Bone marrow (tissue), 2 donors: ENCODE measurements around the gene TREH.
A peak's percentile ranks its signal among the peaks of the same experiment; 100 is the strongest.

Experiments used
- DNase-seq, 2 donors: peaks; one replicate each; lab custom pipeline; 2025; lab: John Stamatoyannopoulos, UW

TREH gene

GRCh38 chr11:118666371-118666770 is 13.1 kb downstream of the TREH start:
- DNase-seq = no peak

GRCh38 chr11:118663902-118664301 is 15.5 kb downstream of the TREH start:
- DNase-seq = no peak

GRCh38 chr11:118663381-118663780 is 16.1 kb downstream of the TREH start:
- DNase-seq = no peak

GRCh38 chr11:118662401-118663271 is 16.8 kb downstream of the TREH start:
- no peak for DNase-seq

- no peak for DNase-seq
Observed at GRCh38 chr11:118661425-118662301, 17.8 kb downstream of the TREH start.

GRCh38 chr11:118660681-118661424 is 18.6 kb downstream of the TREH start:
- DNase-seq = no peak

- DNase-seq = no peak
Observed at GRCh38 chr11:118659953-118660680, 19.3 kb downstream of the TREH start.

- DNase-seq = peak; percentile 43 to 70
Observed at GRCh38 chr11:118659314-118659952, 20.0 kb downstream of the TREH start.

GRCh38 chr11:118658429-118659313 is 20.8 kb downstream of the TREH start:
- DNase-seq = no peak

GRCh38 chr11:118657709-118658428 is 21.6 kb downstream of the TREH start:
- no peak for DNase-seq

GRCh38 chr11:118657238-118657637 is 22.2 kb downstream of the TREH start:
- DNase-seq = no peak

- no peak for DNase-seq
Observed at GRCh38 chr11:118656563-118657165, 22.8 kb downstream of the TREH start.

GRCh38 chr11:118655486-118656190 is 23.8 kb downstream of the TREH start:
- DNase-seq = no peak

GRCh38 chr11:118653684-118654390 is 25.6 kb downstream of the TREH start:
- DNase-seq = no peak

GRCh38 chr11:118652681-118653181 is 26.7 kb downstream of the TREH start:
- peak in 1 of 2 donors; percentile 29 for DNase-seq

GRCh38 chr11:118651820-118652219 is 27.6 kb downstream of the TREH start:
- no peak for DNase-seq

- no peak for DNase-seq
Observed at GRCh38 chr11:118650366-118650765, 29.1 kb downstream of the TREH start.
